GM12875 (cell line): Measurements from ENCODE around the gene AGTRAP.

Source experiments
- H3K4me3 ChIP-seq: one replicate; pipeline ENCODE4 v1.5.1; 2011; ENCODE audit warnings: low read depth, low read length, control low read depth
- CTCF ChIP-seq: IDR thresholded peaks from 2 replicates; pipeline ENCODE4 v1.5.1; 2011; ENCODE audit warnings: low read depth, mild to moderate bottlenecking, control low read depth, inconsistent platforms, low read length, moderate library complexity, borderline replicate concordance; ENCODE audit not compliant: insufficient read depth

The AGTRAP gene

GRCh38 chr1:11779715-11780379 lies 43.9 kb downstream of the AGTRAP start:
- TF ChIP-seq CTCF = no peak
- H3K4me3 ChIP-seq = no peak overlapping the region

- TF ChIP-seq CTCF = no peak
- H3K4me3 ChIP-seq = no peak overlapping the region
Measured at GRCh38 chr1:11780380-11781147, 44.6 kb downstream of the AGTRAP start.

- no peak for TF ChIP-seq CTCF
- H3K4me3 ChIP-seq = no peak overlapping the region
Measured at GRCh38 chr1:11781297-11781696, 45.4 kb downstream of the AGTRAP start.

- TF ChIP-seq CTCF = no peak
- no peak overlapping the region for H3K4me3 ChIP-seq
Measured at GRCh38 chr1:11782127-11782708, 46.3 kb downstream of the AGTRAP start.

- no peak for TF ChIP-seq CTCF
- H3K4me3 ChIP-seq = no peak overlapping the region
Measured at GRCh38 chr1:11783556-11783955, 47.6 kb downstream of the AGTRAP start.

GRCh38 chr1:11784256-11784992 lies 48.5 kb downstream of the AGTRAP start:
- H3K4me3 ChIP-seq = no peak overlapping the region

More at GRCh38 chr1:11784256-11784992, 48.5 kb downstream of the AGTRAP start:
- no peak for TF ChIP-seq CTCF
